Caco-2 (cell line): ENCODE results near the gene ZNF415. TPM values are rescaled to one million over a fixed set of nuclear protein-coding genes. Genes with fewer than 3 reads are reported as not detected.
A peak's percentile ranks its signal among the peaks of the same experiment; 100 is the strongest.
"Not testable (repeated sequence)": the region's sequence is repeated elsewhere in the genome, so short reads cannot be mapped to it uniquely, and the experiment has no call there.

Source experiments
- BruUV-seq: library from RNA; stranded (reverse); fragments of 400-500 nt; replicated peaks from 2 replicates; lab custom pipeline; 2021; lab: Mats Ljungman, UMichigan
- CTCF ChIA-PET: fragments of 300-600 bp; sonication (Branson Sonifier 250); formaldehyde crosslinking; loops from one replicate; lab custom pipeline; 2022; ENCODE audit warnings: antibody characterized with exemption; lab: Charles Lee
- POLR2A ChIA-PET: fragments of 300-600 bp; sonication (Branson Sonifier 250); formaldehyde crosslinking; loops from one replicate; lab custom pipeline; 2022; ENCODE audit warnings: antibody characterized with exemption; lab: Charles Lee
- DNase-seq, 2 experiments: peaks; one replicate each; pipeline versions ENCODE4 v3.0.0 to v3.0.0-alpha.2; 2020 to 2022
- H3K27me3 ChIP-seq: replicated peaks from 2 replicates; pipeline ENCODE4 v1.6.0; 2011; ENCODE audit warnings: low read length; ENCODE audit not compliant: control insufficient read depth, insufficient read depth
- H3K36me3 ChIP-seq: 2 replicates; pipeline ENCODE4 v1.5.1; 2011; ENCODE audit warnings: low read length; ENCODE audit not compliant: control insufficient read depth, insufficient read depth
- H3K4me1 ChIP-seq: fragments of 250-450 bp; sonication (Bioruptor Pico); 2 replicates; pipeline ENCODE4 v1.5.1; 2020; ENCODE audit warnings: mild to moderate bottlenecking
- H3K4me3 ChIP-seq: 2 replicates; pipeline ENCODE4 v1.5.1; 2011; ENCODE audit warnings: low read depth, mild to moderate bottlenecking, control low read depth, low read length
- H3K9me3 ChIP-seq: fragments of 250-450 bp; sonication (Bioruptor Pico); 2 replicates; pipeline ENCODE4 v1.5.1; 2020; ENCODE audit warnings: mild to moderate bottlenecking, moderate library complexity
- H3K27ac Mint-ChIP-seq: one replicate; pipeline ENCODE4 v1.8.0; 2022; ENCODE audit warnings: mixed read lengths; ENCODE audit not compliant: unreplicated experiment
- H3K27me3 Mint-ChIP-seq: one replicate; pipeline ENCODE4 v1.8.0; 2022; ENCODE audit warnings: mixed read lengths; ENCODE audit not compliant: insufficient read depth, unreplicated experiment
- H3K36me3 Mint-ChIP-seq: one replicate; pipeline ENCODE4 v1.8.0; 2022; ENCODE audit warnings: mild to moderate bottlenecking, mixed read lengths; ENCODE audit not compliant: insufficient read depth, unreplicated experiment
- H3K4me1 Mint-ChIP-seq: one replicate; pipeline ENCODE4 v1.8.0; 2022; ENCODE audit warnings: low read depth, mixed read lengths; ENCODE audit not compliant: unreplicated experiment
- H3K4me3 Mint-ChIP-seq: one replicate; pipeline ENCODE4 v1.8.0; 2022; ENCODE audit warnings: mild to moderate bottlenecking, moderate library complexity, mixed read lengths; ENCODE audit not compliant: unreplicated experiment
- H3K9me3 Mint-ChIP-seq: one replicate; pipeline ENCODE4 v1.8.0; 2022; ENCODE audit warnings: mixed read lengths; ENCODE audit not compliant: unreplicated experiment
- intact Hi-C: fragments of 100-400 bp; cut with micrococcal nuclease; formaldehyde crosslinking; loops from one replicate; pipeline ENCODE4 v1.10.0; 2022; ENCODE audit not compliant: unreplicated experiment
- total RNA-seq: library from RNA; stranded (reverse); gene quantifications from 2 replicates; pipeline ENCODE4 v1.2.3, GENCODE V29; 2022
- TF ChIP-seq, protein P1 (sequence below), 2 experiments: fragments of 200-600 bp in 1 of 2; IDR thresholded peaks; 1 replicate in 1 of 2; 2 replicates in 1 of 2; pipeline versions ENCODE4 v1.5.1 to v1.8.0; 2011 to 2022; ENCODE audit warnings: antibody characterized with exemption in 1 of 2, control low read depth in 1 of 2, inconsistent platforms in 1 of 2, low read depth in 1 of 2, low read length in 1 of 2, mild to moderate bottlenecking in 1 of 2, moderate library complexity in 1 of 2; ENCODE audit not compliant: insufficient read depth in 1 of 2, severe bottlenecking in 1 of 2, unreplicated experiment in 1 of 2

Gene ZNF415
- total RNA-seq, 1 experiment from 2014 or later = 14.9 TPM

DNA sequence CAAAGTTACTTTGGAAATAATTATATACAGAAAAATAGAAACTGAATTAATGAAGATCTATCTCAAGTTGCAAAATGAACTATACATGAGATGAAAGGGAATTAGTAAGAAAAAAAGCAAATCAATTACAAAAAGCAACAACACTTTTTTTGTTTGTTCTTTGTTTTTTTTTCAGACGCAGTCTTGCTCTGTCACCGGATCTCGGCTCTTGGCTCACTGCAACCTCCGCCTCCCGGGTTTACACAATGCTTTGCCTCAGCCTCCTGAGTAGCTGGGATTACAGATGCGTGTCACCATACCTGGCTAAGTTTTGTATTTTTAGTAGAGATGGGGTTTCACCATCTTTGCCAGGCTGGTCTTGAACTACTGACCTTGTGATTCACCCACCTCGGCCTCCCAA is 2.2 kb downstream of the ZNF415 start:
- no peak overlapping the region for H3K4me3 Mint-ChIP-seq

DNA sequence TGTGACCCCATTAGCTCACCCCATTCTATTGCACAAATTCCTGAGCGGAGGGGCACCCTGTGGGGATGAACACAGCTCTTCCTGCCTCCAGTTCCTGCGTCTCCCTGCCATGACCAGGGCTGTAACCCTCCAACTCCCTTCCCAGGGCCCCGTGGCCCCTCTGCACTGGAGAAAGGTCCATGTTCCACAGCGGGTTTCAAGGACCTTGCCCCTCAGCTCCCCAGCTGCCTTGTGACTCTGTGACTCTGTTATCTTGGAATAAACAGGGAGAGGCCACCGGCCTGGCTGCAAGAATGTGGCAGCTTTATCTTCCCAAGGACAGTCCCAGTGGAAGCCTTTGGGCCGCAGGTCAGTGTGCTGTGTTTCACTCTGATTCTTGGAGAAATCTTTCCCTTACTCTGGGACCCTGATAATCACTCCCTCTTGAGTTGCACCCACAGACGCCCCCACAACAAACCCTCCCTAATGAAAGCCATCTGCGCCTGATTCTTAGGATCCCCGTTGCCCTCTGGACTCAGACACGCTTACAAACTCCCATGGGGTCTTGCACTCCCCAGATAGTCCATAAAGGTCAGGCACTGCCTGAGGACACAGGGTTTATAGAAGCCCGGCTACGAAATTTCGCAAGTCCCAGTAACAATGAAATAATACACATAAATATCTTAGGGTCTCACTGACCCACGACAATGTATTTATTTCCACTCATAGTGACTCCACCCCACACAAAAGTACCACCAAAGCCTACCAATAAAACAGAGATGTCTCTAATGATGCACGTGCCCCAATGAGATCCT is 5.8 kb downstream of the ZNF415 start:
- Mint-ChIP-seq H3K4me1 (peaks cover 15% of the 10 kb centered on the region), H3K36me3 (peaks cover 38% of the 10 kb centered on the region), H3K9me3 (peaks cover 27% of the 10 kb centered on the region), H3K4me3 (peak overlapping the region; percentile 42), H3K27ac (peak overlapping the region; percentile 76)
- H3K36me3 ChIP-seq, H3K27me3 Mint-ChIP-seq, intact Hi-C loops, POLR2A ChIA-PET, H3K27me3 ChIP-seq, CTCF ChIA-PET, H3K4me3 ChIP-seq, DNase-seq, H3K9me3 ChIP-seq, BruUV-seq, H3K4me1 ChIP-seq: not testable (repeated sequence)

More for the DNA sequence above, 2.2 kb downstream of the ZNF415 start:
- DNase-seq = no peak
- Mint-ChIP-seq H3K9me3 (peaks cover 19% of the 10 kb centered on the region), H3K4me1 (peaks cover 18% of the 10 kb centered on the region), H3K27ac (no peak overlapping the region), H3K36me3 (peaks cover 20% of the 10 kb centered on the region), H3K27me3 (no peaks in the 10 kb centered on the region)
- POLR2A ChIA-PET = no interaction called here
- intact Hi-C loops = no loop called here
- Histone ChIP-seq H3K36me3 (no peaks in the 10 kb centered on the region; the same call in 1 of the 2 replicates), H3K9me3 (peaks cover 5% of the 10 kb centered on the region; the same call in 1 of the 2 replicates), H3K4me1 (peaks cover 7% of the 10 kb centered on the region), H3K27me3 (no peaks in the 10 kb centered on the region), H3K4me3 (no peak overlapping the region)
- CTCF ChIA-PET = no interaction called here
- TF ChIP-seq, protein P1, sequence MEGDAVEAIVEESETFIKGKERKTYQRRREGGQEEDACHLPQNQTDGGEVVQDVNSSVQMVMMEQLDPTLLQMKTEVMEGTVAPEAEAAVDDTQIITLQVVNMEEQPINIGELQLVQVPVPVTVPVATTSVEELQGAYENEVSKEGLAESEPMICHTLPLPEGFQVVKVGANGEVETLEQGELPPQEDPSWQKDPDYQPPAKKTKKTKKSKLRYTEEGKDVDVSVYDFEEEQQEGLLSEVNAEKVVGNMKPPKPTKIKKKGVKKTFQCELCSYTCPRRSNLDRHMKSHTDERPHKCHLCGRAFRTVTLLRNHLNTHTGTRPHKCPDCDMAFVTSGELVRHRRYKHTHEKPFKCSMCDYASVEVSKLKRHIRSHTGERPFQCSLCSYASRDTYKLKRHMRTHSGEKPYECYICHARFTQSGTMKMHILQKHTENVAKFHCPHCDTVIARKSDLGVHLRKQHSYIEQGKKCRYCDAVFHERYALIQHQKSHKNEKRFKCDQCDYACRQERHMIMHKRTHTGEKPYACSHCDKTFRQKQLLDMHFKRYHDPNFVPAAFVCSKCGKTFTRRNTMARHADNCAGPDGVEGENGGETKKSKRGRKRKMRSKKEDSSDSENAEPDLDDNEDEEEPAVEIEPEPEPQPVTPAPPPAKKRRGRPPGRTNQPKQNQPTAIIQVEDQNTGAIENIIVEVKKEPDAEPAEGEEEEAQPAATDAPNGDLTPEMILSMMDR (IDR thresholded peaks at IDR 0.05; ENCODE audit: insufficient read depth in 1 of 2, low read depth in 1 of 2, low read length in 1 of 2, severe bottlenecking in 1 of 2, unreplicated experiment in 1 of 2) = no peak
- BruUV-seq = no TSS peak

DNA sequence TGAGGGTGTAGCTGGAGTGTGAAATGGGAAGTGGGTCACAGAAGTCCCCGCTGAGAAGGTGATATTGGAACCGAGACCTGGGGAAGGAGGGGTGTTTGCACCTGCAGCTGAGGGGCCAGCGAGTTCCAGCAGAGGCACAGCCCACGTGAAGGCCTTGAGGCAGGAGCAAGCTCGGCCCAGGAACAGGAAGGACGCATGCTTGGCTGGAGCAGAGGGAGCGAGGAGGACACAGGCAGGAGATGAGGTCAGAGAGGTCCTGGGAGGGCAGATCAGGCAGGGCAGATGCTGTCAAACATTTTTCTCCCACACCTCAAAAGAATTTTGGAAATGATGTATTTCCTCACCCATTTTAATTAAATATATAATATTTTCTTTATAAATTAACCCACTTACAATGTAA is 9.3 kb downstream of the ZNF415 start:
- no peak for DNase-seq
- peaks cover 7% of the 10 kb centered on the region for H3K4me1 ChIP-seq
- H3K27ac Mint-ChIP-seq = no peak overlapping the region
- no peaks in the 10 kb centered on the region for H3K27me3 ChIP-seq
- TF ChIP-seq, protein P1 (IDR thresholded peaks at IDR 0.05; ENCODE audit: insufficient read depth in 1 of 2, low read depth in 1 of 2, low read length in 1 of 2, severe bottlenecking in 1 of 2, unreplicated experiment in 1 of 2) = no peak
- no peak overlapping the region for H3K4me3 Mint-ChIP-seq
- peaks cover 6% of the 10 kb centered on the region for H3K4me1 Mint-ChIP-seq
- H3K4me3 ChIP-seq = no peak overlapping the region
- POLR2A ChIA-PET = no interaction called here
- H3K9me3 ChIP-seq = 0 out of 2 replicates have a peak, but pooled peaks cover 2% of the 10 kb centered on the region
- no peaks in the 10 kb centered on the region; the same call in 1 of the 2 replicates for H3K36me3 ChIP-seq
- intact Hi-C loops = no loop called here
- no peaks in the 10 kb centered on the region for H3K27me3 Mint-ChIP-seq
- no TSS peak for BruUV-seq
- H3K36me3 Mint-ChIP-seq = peaks cover 40% of the 10 kb centered on the region
- CTCF ChIA-PET = no interaction called here
- peaks cover 36% of the 10 kb centered on the region for H3K9me3 Mint-ChIP-seq
